Activated CD4-positive, alpha-beta T cell treated with anti-CD3 and anti-CD28 coated beads, Interleukin-2, Interleukin-4, amounts not matched to agents 100 ng/mL and 50 ng/mL, durations not matched to agents 16 hours and 8 hours (primary cell): ENCODE data around the gene LMX1B.
A peak's percentile ranks its signal among the peaks of the same experiment; 100 is the strongest.

Source experiments
- DNase-seq: peaks from one replicate; pipeline ENCODE4 v3.0.0-alpha.2; 2020; ENCODE audit warnings: low spot score

LMX1B gene

GRCh38 chr9:126678989-126679388, 65.3 kb downstream of the LMX1B start:
- peak; percentile 15 for DNase-seq

GRCh38 chr9:126681336-126681735, 67.6 kb downstream of the LMX1B start:
- no peak for DNase-seq

- DNase-seq = no peak
Measured at GRCh38 chr9:126682113-126682810, 68.5 kb downstream of the LMX1B start.

GRCh38 chr9:126682928-126683697, 69.4 kb downstream of the LMX1B start:
- no peak for DNase-seq

- no peak for DNase-seq
Measured at GRCh38 chr9:126683698-126684044, 69.9 kb downstream of the LMX1B start.

- DNase-seq = no peak
Measured at GRCh38 chr9:126684345-126684744, 70.6 kb downstream of the LMX1B start.

GRCh38 chr9:126684965-126685465, 71.3 kb downstream of the LMX1B start:
- DNase-seq = no peak

GRCh38 chr9:126687930-126688461, 74.3 kb downstream of the LMX1B start:
- no peak for DNase-seq

GRCh38 chr9:126688617-126689016, 74.9 kb downstream of the LMX1B start:
- no peak for DNase-seq

GRCh38 chr9:126689027-126689825, 75.5 kb downstream of the LMX1B start:
- no peak for DNase-seq

- DNase-seq = peak; percentile 54
Measured at GRCh38 chr9:126690431-126691051, 76.8 kb downstream of the LMX1B start.

GRCh38 chr9:126692041-126692758, 78.5 kb downstream of the LMX1B start:
- DNase-seq = no peak

GRCh38 chr9:126692759-126693427, 79.2 kb downstream of the LMX1B start:
- no peak for DNase-seq

- no peak for DNase-seq
Measured at GRCh38 chr9:126693428-126693944, 79.8 kb downstream of the LMX1B start.

GRCh38 chr9:126694206-126695081, 80.7 kb downstream of the LMX1B start:
- no peak for DNase-seq

- DNase-seq = no peak
Measured at GRCh38 chr9:126695186-126695585, 81.5 kb downstream of the LMX1B start.

GRCh38 chr9:126695701-126696400, 82.1 kb downstream of the LMX1B start:
- no peak for DNase-seq

- DNase-seq = no peak
Measured at GRCh38 chr9:126696401-126697145, 82.8 kb downstream of the LMX1B start.
